PC-3 (cell line): ENCODE data around the gene HEPH.
"Not testable (repeated sequence)": the region's sequence is repeated elsewhere in the genome, so short reads cannot be mapped to it uniquely, and the experiment has no call there.

Source experiments
- EZH2 ChIP-seq: fragments of 300-600 bp; sonication (generic); IDR thresholded peaks from one replicate; pipeline ENCODE4 v1.6.1; 2017; ENCODE audit warnings: antibody characterized with exemption, mild to moderate bottlenecking, low read length; ENCODE audit not compliant: unreplicated experiment
- TF ChIP-seq, protein P1 (sequence below): fragments of 300-600 bp; sonication (generic); conservative IDR thresholded peaks from 2 replicates; pipeline ENCODE4 v1.5.1; 2017; ENCODE audit warnings: antibody characterized with exemption, low read depth, mild to moderate bottlenecking, low read length

DNA sequence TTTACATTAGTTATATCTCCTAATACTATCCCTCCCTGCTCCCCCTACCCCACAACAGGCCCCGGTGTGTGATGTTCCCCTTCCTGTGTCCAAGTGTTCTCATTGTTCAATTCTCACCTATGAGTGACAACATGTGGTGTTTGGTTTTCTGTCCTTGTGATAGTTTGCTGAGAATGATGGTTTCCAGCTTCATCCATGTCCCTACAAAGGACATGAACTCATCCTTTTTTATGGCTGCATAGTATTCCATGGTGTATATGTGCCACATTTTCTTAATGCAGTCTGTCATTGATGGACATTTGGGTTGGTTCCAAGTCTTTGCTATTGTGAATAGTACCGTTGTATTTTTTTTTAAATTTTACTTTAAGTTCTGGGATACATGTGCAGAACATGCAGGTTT, 42.7 kb upstream of the HEPH start:
- TF ChIP-seq, protein P1, sequence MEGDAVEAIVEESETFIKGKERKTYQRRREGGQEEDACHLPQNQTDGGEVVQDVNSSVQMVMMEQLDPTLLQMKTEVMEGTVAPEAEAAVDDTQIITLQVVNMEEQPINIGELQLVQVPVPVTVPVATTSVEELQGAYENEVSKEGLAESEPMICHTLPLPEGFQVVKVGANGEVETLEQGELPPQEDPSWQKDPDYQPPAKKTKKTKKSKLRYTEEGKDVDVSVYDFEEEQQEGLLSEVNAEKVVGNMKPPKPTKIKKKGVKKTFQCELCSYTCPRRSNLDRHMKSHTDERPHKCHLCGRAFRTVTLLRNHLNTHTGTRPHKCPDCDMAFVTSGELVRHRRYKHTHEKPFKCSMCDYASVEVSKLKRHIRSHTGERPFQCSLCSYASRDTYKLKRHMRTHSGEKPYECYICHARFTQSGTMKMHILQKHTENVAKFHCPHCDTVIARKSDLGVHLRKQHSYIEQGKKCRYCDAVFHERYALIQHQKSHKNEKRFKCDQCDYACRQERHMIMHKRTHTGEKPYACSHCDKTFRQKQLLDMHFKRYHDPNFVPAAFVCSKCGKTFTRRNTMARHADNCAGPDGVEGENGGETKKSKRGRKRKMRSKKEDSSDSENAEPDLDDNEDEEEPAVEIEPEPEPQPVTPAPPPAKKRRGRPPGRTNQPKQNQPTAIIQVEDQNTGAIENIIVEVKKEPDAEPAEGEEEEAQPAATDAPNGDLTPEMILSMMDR: not testable (repeated sequence)
- not testable (repeated sequence) for TF ChIP-seq EZH2
